Neural progenitor cell (in vitro differentiated cells): Measurements from ENCODE around the gene HTT. TPM values are rescaled to one million over a fixed set of nuclear protein-coding genes. Genes with fewer than 3 reads are reported as not detected.
A peak's percentile ranks its signal among the peaks of the same experiment; 100 is the strongest.

ENCODE experiments used
- DNase-seq: peaks from one replicate; pipeline ENCODE4 v3.0.0-alpha.2; 2016; ENCODE audit warnings: low spot score
- H2AFZ ChIP-seq: fragments of 200-600 bp; sonication (generic); replicated peaks from 2 replicates; pipeline ENCODE4 v1.6.1; 2016; ENCODE audit warnings: antibody characterized with exemption
- H3F3A ChIP-seq: fragments of 200-600 bp; sonication (generic); 2 replicates; pipeline ENCODE4 v1.6.1; 2016; ENCODE audit warnings: antibody characterized with exemption, low read depth
- H3K27ac ChIP-seq: fragments of 200-600 bp; sonication (generic); 2 replicates; pipeline ENCODE4 v1.5.1; 2016; ENCODE audit warnings: mild to moderate bottlenecking
- H3K27me3 ChIP-seq: fragments of 200-600 bp; sonication (generic); 2 replicates; pipeline ENCODE4 v1.6.1; 2016; ENCODE audit warnings: mild to moderate bottlenecking, moderate library complexity
- H3K36me3 ChIP-seq: fragments of 200-600 bp; sonication (generic); 2 replicates; pipeline ENCODE4 v1.5.1; 2016
- H3K4me1 ChIP-seq: fragments of 200-600 bp; sonication (generic); 2 replicates; pipeline ENCODE4 v1.6.1; 2016; ENCODE audit warnings: mixed run types
- H3K4me2 ChIP-seq: fragments of 200-600 bp; sonication (generic); 2 replicates; pipeline ENCODE4 v1.6.1; 2016
- H3K4me3 ChIP-seq: fragments of 200-600 bp; sonication (generic); 2 replicates; pipeline ENCODE4 v1.5.1; 2016
- H3K79me2 ChIP-seq: fragments of 200-600 bp; sonication (generic); 2 replicates; pipeline ENCODE4 v1.6.1; 2016; ENCODE audit warnings: low read depth
- H3K9ac ChIP-seq: fragments of 200-600 bp; sonication (generic); 2 replicates; pipeline ENCODE4 v1.6.1; 2016
- H3K9me3 ChIP-seq: fragments of 200-600 bp; sonication (generic); 2 replicates; pipeline ENCODE4 v1.5.1; 2016; ENCODE audit warnings: low read depth
- H4K20me1 ChIP-seq: fragments of 200-600 bp; sonication (generic); 2 replicates; pipeline ENCODE4 v1.6.1; 2016; ENCODE audit warnings: low read depth
- H3K27ac Mint-ChIP-seq: 3 replicates; pipeline ENCODE4 v1.8.0; 2021; ENCODE audit warnings: mixed read lengths
- H3K27me3 Mint-ChIP-seq: 2 replicates; pipeline ENCODE4 v1.8.0; 2022; ENCODE audit warnings: low read depth, mild to moderate bottlenecking, inconsistent platforms, moderate library complexity, mixed read lengths; ENCODE audit not compliant: insufficient read depth
- H3K36me3 Mint-ChIP-seq: 3 replicates; pipeline ENCODE4 v1.8.0; 2021; ENCODE audit warnings: mixed read lengths
- H3K4me1 Mint-ChIP-seq: 3 replicates; pipeline ENCODE4 v1.8.0; 2021; ENCODE audit warnings: mixed read lengths
- H3K4me3 Mint-ChIP-seq: 3 replicates; pipeline ENCODE4 v1.8.0; 2021; ENCODE audit warnings: mild to moderate bottlenecking, moderate library complexity, mixed read lengths
- H3K9me3 Mint-ChIP-seq: 3 replicates; pipeline ENCODE4 v1.8.0; 2020; ENCODE audit warnings: mixed read lengths
- CTCF ChIP-seq: fragments of 200-600 bp; sonication (generic); IDR thresholded peaks from 2 replicates; pipeline ENCODE4 v1.5.1; 2017; ENCODE audit warnings: antibody characterized with exemption, mild to moderate bottlenecking
- EZH2 ChIP-seq: fragments of 200-600 bp; sonication (generic); IDR thresholded peaks from 2 replicates; pipeline ENCODE4 v1.6.1; 2017; ENCODE audit warnings: antibody characterized with exemption, mild to moderate bottlenecking, moderate library complexity
- EZH2phosphoT487 ChIP-seq: fragments of 200-600 bp; sonication (generic); IDR thresholded peaks from 2 replicates; pipeline ENCODE4 v1.6.1; 2017; ENCODE audit warnings: antibody characterized with exemption
- total RNA-seq: library from RNA; depleted of rRNA; stranded (reverse); fragments of >200 nt; gene quantifications from 2 replicates; pipeline ENCODE4 v1.2.3, GENCODE V29; 2015; ENCODE audit warnings: low replicate concordance

Gene HTT
- total RNA-seq, 1 donor from 2014 or later: 38.9 TPM

GRCh38 chr4:3192188-3192587 is 117.7 kb downstream of the HTT start:
- H3K36me3 ChIP-seq: no peaks in the 10 kb centered on the region
- H3K27ac Mint-ChIP-seq: no peak overlapping the region

GRCh38 chr4:3192827-3193226 is 118.3 kb downstream of the HTT start:
- no peak overlapping the region for H3K9ac ChIP-seq
- no peak overlapping the region for H3K4me3 ChIP-seq
- no peaks in the 10 kb centered on the region for H3K79me2 ChIP-seq
- peaks cover 16% of the 10 kb centered on the region for H3K36me3 Mint-ChIP-seq
- H4K20me1 ChIP-seq: no peaks in the 10 kb centered on the region
- H3K9me3 ChIP-seq: no peaks in the 10 kb centered on the region
- TF ChIP-seq EZH2: no peak
- no peak for TF ChIP-seq CTCF
- no peak for TF ChIP-seq EZH2phosphoT487
- no peak overlapping the region for H3K4me2 ChIP-seq
- H3K27ac Mint-ChIP-seq: no peak overlapping the region
- H2AFZ ChIP-seq: no peak overlapping the region
- no peaks in the 10 kb centered on the region for H3F3A ChIP-seq
- no peaks in the 10 kb centered on the region for H3K4me1 Mint-ChIP-seq
- H3K4me1 ChIP-seq: no peaks in the 10 kb centered on the region
- no peak for DNase-seq
- H3K27me3 Mint-ChIP-seq: no peaks in the 10 kb centered on the region
- no peaks in the 10 kb centered on the region for H3K27me3 ChIP-seq
- no peaks in the 10 kb centered on the region for H3K9me3 Mint-ChIP-seq
- H3K27ac ChIP-seq: no peak overlapping the region
- no peak overlapping the region for H3K4me3 Mint-ChIP-seq
- H3K36me3 ChIP-seq: no peaks in the 10 kb centered on the region

More at GRCh38 chr4:3192188-3192587, 117.7 kb downstream of the HTT start:
- no peaks in the 10 kb centered on the region for H3K9me3 ChIP-seq
- no peaks in the 10 kb centered on the region for H4K20me1 ChIP-seq
- no peak overlapping the region for H3K4me3 ChIP-seq
- H3K4me2 ChIP-seq: no peak overlapping the region
- no peak overlapping the region for H3K9ac ChIP-seq
- TF ChIP-seq EZH2phosphoT487 (no peak), EZH2 (no peak), CTCF (no peak)
- no peaks in the 10 kb centered on the region for H3K79me2 ChIP-seq
- no peaks in the 10 kb centered on the region for H3F3A ChIP-seq
- H3K4me1 ChIP-seq: no peaks in the 10 kb centered on the region
- no peak overlapping the region for H3K27ac ChIP-seq
- Mint-ChIP-seq H3K4me1 (no peaks in the 10 kb centered on the region), H3K4me3 (no peak overlapping the region), H3K27me3 (no peaks in the 10 kb centered on the region), H3K9me3 (no peaks in the 10 kb centered on the region), H3K36me3 (peaks cover 21% of the 10 kb centered on the region)
- no peak overlapping the region for H2AFZ ChIP-seq
- no peaks in the 10 kb centered on the region for H3K27me3 ChIP-seq
- no peak for DNase-seq

GRCh38 chr4:3193531-3194203 is 119.2 kb downstream of the HTT start:
- no peaks in the 10 kb centered on the region for H3K9me3 Mint-ChIP-seq
- H3K27ac Mint-ChIP-seq: no peak overlapping the region
- no peaks in the 10 kb centered on the region for H3K4me1 Mint-ChIP-seq
- H3K9me3 ChIP-seq: no peaks in the 10 kb centered on the region
- H3K4me3 Mint-ChIP-seq: no peak overlapping the region
- DNase-seq: no peak
- H3K79me2 ChIP-seq: no peaks in the 10 kb centered on the region
- peaks cover 5% of the 10 kb centered on the region for H4K20me1 ChIP-seq
- H3K27me3 ChIP-seq: no peaks in the 10 kb centered on the region
- TF ChIP-seq CTCF (peak; percentile 32), EZH2phosphoT487 (no peak), EZH2 (no peak)
- no peaks in the 10 kb centered on the region for H3F3A ChIP-seq
- no peak overlapping the region for H3K4me3 ChIP-seq
- H3K27ac ChIP-seq: no peak overlapping the region
- H3K4me2 ChIP-seq: no peak overlapping the region
- H3K27me3 Mint-ChIP-seq: no peaks in the 10 kb centered on the region
- peaks cover 17% of the 10 kb centered on the region for H3K36me3 Mint-ChIP-seq
- no peaks in the 10 kb centered on the region for H3K36me3 ChIP-seq
- no peak overlapping the region for H2AFZ ChIP-seq
- H3K4me1 ChIP-seq: no peaks in the 10 kb centered on the region
- H3K9ac ChIP-seq: no peak overlapping the region
